ENCODE measurements around the gene TCF7L2.

TCF7L2 gene

DNA sequence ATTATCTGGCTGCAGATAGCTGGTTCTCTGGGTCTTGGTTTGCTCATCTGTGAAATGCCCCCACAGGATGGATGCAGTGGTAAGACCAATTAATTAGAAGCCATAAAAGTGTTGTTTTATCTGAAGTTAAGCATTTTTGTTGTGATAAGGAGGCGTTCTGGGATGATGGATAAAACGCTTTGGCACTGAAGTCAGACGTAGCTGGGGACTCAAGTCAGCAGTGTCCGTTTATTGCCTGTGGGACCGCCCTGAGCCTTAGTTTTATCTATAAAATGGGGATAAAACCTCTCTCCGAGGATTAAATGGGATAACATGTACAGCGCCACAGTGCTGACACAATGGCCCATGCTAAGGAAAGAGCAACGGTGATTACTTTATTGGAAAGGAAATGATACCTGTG, 34.7 kb downstream of the TCF7L2 start:
- Histone ChIP-seq H3K9me2 (replicated peaks; ENCODE audit: control insufficient read depth, low read length) (no peaks in the 10 kb centered on the region), H3K36me3 (ENCODE audit: control insufficient read depth, low read length) (no peaks in the 10 kb centered on the region), H3K4me1 (ENCODE audit: control insufficient read depth, low read length) (peaks cover 57% of the 10 kb centered on the region), H3K27ac (ENCODE audit: low read depth, low read length) (no peak overlapping the region), H3K4me2 (ENCODE audit: low read length) (no peak overlapping the region), H4K20me1 (ENCODE audit: control insufficient read depth, insufficient read depth, low read depth, low read length) (peaks cover 16% of the 10 kb centered on the region), H3K9me3 (ENCODE audit: control insufficient read depth, insufficient read depth, low read length) (no peaks in the 10 kb centered on the region), H3K4me3 (ENCODE audit: low read length) (no peak overlapping the region), H3F3A (ENCODE audit: control insufficient read depth, insufficient read depth) (no peaks in the 10 kb centered on the region; the same call in 1 of the 2 replicates), H3K27me3 (ENCODE audit: control insufficient read depth, low read length) (peaks cover 15% of the 10 kb centered on the region), H3K79me2 (ENCODE audit: control insufficient read depth, low read length) (peaks cover 14% of the 10 kb centered on the region)
- TF ChIP-seq EZH2phosphoT487 (IDR thresholded peaks at IDR 0.05; ENCODE audit: borderline replicate concordance, low read length) = no peak
- TF ChIP-seq, protein P1, sequence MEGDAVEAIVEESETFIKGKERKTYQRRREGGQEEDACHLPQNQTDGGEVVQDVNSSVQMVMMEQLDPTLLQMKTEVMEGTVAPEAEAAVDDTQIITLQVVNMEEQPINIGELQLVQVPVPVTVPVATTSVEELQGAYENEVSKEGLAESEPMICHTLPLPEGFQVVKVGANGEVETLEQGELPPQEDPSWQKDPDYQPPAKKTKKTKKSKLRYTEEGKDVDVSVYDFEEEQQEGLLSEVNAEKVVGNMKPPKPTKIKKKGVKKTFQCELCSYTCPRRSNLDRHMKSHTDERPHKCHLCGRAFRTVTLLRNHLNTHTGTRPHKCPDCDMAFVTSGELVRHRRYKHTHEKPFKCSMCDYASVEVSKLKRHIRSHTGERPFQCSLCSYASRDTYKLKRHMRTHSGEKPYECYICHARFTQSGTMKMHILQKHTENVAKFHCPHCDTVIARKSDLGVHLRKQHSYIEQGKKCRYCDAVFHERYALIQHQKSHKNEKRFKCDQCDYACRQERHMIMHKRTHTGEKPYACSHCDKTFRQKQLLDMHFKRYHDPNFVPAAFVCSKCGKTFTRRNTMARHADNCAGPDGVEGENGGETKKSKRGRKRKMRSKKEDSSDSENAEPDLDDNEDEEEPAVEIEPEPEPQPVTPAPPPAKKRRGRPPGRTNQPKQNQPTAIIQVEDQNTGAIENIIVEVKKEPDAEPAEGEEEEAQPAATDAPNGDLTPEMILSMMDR (IDR thresholded peaks at IDR 0.05; ENCODE audit: low read depth, low read length, poor library complexity, severe bottlenecking) = no peak

DNA sequence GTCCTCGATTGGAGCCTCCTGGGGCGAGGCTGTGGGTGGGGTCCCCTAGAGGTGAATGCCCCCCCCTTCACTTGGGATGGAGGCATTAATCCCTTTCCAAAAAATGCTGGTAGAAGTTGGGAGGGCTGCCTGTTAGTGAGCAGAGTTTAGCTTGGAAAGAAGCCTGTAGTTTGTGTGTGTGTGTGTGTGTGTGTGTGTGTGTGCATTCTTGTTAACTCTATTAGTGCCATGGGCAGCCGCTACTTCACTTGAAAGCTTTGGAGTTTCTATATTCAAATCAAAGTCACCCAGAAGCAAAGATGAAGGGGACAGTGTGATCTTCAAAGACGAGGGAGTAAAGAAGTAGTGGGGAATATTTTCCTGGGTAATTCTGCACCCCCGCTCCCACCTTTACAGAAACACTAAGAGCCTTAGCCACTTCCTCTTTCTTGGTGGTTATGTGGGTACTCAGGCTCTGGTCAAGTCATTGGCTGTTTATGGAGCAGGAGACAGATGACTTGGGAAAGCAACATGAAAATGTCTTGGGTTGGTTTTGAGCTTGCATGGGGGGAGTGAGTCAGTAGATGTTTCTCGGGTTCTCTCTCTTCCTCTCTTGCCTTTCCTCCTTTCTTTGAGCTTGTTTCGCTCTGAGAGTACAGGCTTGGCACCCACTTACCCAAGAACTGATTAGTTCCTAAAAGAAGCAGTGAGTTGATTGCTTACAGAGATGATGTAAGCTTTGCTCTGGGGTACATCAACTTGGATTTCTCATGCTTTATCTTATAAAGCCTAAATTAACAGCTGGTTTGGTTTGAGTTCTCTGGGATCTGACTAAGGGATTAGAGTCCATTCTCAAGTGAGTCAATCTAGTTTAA, 35.9 kb downstream of the TCF7L2 start:
- H4K20me1 ChIP-seq (ENCODE audit: control insufficient read depth, insufficient read depth, low read depth, low read length) = peaks cover 16% of the 10 kb centered on the region
- H3K79me2 ChIP-seq (ENCODE audit: control insufficient read depth, low read length) = peaks cover 14% of the 10 kb centered on the region
- H3K27me3 ChIP-seq (ENCODE audit: control insufficient read depth, low read length) = peaks cover 10% of the 10 kb centered on the region
- H3K4me3 ChIP-seq (ENCODE audit: low read length) = no peak overlapping the region
- no peaks in the 10 kb centered on the region for H3K36me3 ChIP-seq (ENCODE audit: control insufficient read depth, low read length)
- H3K9me2 ChIP-seq (replicated peaks; ENCODE audit: control insufficient read depth, low read length) = no peaks in the 10 kb centered on the region
- TF ChIP-seq, protein P1 (IDR thresholded peaks at IDR 0.05; ENCODE audit: low read depth, low read length, poor library complexity, severe bottlenecking) = no peak
- no peak for TF ChIP-seq EZH2phosphoT487 (IDR thresholded peaks at IDR 0.05; ENCODE audit: borderline replicate concordance, low read length)
- peaks cover 47% of the 10 kb centered on the region for H3K4me1 ChIP-seq (ENCODE audit: control insufficient read depth, low read length)
- H3K4me2 ChIP-seq (ENCODE audit: low read length) = peak overlapping the region; percentile 28; the same call in 1 of the 2 replicates
- no peaks in the 10 kb centered on the region for H3K9me3 ChIP-seq (ENCODE audit: control insufficient read depth, insufficient read depth, low read length)
- no peaks in the 10 kb centered on the region; the same call in 1 of the 2 replicates for H3F3A ChIP-seq (ENCODE audit: control insufficient read depth, insufficient read depth)
- H3K27ac ChIP-seq (ENCODE audit: low read depth, low read length) = no peak overlapping the region

DNA sequence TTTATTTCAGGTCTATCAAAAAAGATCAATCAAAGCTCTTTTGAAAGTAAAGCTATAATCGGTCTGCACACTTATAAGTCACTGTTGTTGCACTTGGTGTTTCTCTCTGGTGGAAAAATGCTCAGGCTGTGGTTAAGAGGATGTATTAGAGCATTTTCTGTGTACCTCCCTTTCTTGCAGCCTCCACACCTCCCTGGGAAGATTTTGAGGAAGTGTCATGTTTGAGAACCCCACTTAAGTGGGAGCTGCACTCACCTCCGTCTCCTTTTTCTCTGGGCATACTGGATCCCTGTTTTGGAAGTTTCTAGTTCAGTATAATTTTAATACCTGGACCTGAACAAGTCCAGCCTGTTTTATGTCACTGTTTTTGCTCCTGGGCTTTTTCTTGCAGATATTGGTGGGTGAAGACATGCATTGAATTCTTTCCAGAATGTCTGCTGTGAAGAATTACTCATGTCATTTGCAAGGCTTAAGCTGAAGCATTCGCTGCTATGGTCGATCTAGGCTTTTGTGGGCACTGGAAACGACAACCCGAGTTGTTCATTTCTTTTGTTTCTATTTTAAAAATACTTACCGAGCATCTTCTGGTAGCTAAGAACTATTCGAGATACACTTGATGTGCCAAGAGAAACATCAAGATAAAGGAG, 36.6 kb downstream of the TCF7L2 start:
- H3K79me2 ChIP-seq (ENCODE audit: control insufficient read depth, low read length) = peaks cover 14% of the 10 kb centered on the region
- H3K4me3 ChIP-seq (ENCODE audit: low read length) = no peak overlapping the region
- H3K4me2 ChIP-seq (ENCODE audit: low read length) = no peak overlapping the region
- H3K36me3 ChIP-seq (ENCODE audit: control insufficient read depth, low read length) = no peaks in the 10 kb centered on the region
- peaks cover 39% of the 10 kb centered on the region for H3K4me1 ChIP-seq (ENCODE audit: control insufficient read depth, low read length)
- H3K9me2 ChIP-seq (replicated peaks; ENCODE audit: control insufficient read depth, low read length) = no peaks in the 10 kb centered on the region
- no peak overlapping the region for H3K27ac ChIP-seq (ENCODE audit: low read depth, low read length)
- no peaks in the 10 kb centered on the region for H3F3A ChIP-seq (ENCODE audit: control insufficient read depth, insufficient read depth)
- H3K27me3 ChIP-seq (ENCODE audit: control insufficient read depth, low read length) = peaks cover 10% of the 10 kb centered on the region
- TF ChIP-seq EZH2phosphoT487 (IDR thresholded peaks at IDR 0.05; ENCODE audit: borderline replicate concordance, low read length) = no peak
- TF ChIP-seq, protein P1 (IDR thresholded peaks at IDR 0.05; ENCODE audit: low read depth, low read length, poor library complexity, severe bottlenecking) = no peak
- H4K20me1 ChIP-seq (ENCODE audit: control insufficient read depth, insufficient read depth, low read depth, low read length) = peaks cover 16% of the 10 kb centered on the region
- H3K9me3 ChIP-seq (ENCODE audit: control insufficient read depth, insufficient read depth, low read length) = no peaks in the 10 kb centered on the region

Measured in DOHH2 (cell line).